TTC549 (cell line): ENCODE data around the gene DAAM1.

Experiments
- FAIRE-seq: peaks from 2 replicates; lab custom pipeline; 2012; peaks lifted over from hg19 to GRCh38; lab: Jason Lieb, UNC

Gene DAAM1

DNA sequence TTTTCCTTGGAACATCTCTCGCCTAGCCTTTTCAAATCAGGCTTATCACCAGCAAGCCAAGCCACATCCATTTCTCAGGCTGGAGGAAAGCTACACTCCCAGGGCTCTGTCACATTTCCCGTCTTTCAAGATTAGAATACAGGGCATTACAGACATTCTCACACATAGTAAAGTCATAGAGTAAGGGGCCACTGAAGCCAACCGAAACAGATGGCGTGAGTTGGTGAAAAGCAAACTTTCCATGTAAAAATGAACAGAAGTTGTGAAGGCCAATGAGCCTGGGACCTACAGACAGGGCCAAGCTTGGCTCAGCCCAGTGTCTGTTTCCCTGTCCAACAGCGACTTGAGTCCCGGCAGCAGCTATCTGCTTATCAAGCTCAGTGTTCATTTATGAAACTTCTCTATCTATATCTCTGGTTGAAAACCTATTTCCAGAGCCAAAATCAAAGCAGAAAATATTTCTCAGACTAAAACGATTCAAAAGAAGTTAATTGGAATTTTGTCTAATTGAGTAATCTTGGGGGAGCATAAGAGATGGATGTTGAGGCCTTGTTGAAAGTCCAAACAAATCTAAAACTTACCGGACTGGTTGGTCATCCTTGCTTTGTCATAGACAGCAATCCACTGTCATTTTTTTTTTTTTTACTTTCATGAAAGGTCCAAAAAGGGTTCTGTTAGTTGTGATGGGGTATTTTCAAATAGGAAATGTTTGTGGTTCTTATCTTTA, 105.6 kb downstream of the DAAM1 start:
- no peak for FAIRE-seq

DNA sequence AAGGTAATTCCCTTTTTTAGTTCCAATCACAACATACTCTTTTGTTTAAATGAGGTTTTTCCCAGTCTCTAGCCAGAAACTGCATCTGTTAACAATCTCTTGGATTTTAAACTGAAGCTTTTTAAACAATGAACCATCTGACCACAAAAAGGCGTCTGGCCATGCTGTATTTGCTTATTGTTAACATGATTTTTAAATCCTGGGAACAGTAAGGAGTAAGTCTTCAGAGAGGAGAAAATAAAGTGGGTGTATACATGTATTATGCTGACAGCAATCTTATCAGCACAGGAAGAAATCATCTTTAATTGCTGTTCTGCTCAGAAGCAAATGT, 106.2 kb downstream of the DAAM1 start:
- no peak for FAIRE-seq

DNA sequence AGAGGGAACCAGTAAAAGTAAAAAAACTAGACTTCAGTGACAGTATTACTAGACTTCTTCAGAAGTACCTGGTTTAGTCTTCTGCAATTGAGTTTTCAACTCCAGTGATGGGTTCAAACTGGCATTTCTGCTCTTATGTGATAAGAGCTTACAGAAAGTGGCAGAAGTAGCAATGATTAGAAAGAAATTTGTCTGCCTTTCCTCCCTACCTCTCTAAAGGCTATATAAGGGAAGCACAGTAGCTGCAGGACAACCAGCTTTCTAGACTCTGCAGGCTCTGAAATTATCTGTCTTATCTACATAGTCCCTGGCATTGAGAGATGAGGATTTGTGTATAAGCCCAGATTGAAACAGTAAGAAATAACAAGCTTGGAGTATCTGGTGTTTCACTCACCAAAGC, 107.5 kb downstream of the DAAM1 start:
- no peak for FAIRE-seq

DNA sequence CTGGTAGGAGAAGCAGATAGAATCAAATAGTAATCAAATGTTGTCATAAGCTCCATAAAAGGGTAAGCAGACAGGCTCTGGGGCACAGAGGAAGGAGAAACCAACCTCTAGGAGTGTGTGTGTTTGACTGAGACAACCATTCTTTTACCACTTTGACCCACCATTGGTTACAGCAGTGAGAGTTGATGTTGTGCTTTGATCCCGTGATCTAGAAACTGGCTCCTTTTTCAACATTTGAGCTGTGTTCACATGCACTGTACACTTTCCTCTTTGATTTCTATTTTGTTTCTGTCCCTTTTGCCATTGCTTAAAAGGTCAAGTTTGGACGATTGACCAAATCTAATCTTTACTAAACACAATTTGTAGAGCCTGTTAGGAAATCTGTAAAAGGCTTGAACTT, 108.0 kb downstream of the DAAM1 start:
- no peak for FAIRE-seq

DNA sequence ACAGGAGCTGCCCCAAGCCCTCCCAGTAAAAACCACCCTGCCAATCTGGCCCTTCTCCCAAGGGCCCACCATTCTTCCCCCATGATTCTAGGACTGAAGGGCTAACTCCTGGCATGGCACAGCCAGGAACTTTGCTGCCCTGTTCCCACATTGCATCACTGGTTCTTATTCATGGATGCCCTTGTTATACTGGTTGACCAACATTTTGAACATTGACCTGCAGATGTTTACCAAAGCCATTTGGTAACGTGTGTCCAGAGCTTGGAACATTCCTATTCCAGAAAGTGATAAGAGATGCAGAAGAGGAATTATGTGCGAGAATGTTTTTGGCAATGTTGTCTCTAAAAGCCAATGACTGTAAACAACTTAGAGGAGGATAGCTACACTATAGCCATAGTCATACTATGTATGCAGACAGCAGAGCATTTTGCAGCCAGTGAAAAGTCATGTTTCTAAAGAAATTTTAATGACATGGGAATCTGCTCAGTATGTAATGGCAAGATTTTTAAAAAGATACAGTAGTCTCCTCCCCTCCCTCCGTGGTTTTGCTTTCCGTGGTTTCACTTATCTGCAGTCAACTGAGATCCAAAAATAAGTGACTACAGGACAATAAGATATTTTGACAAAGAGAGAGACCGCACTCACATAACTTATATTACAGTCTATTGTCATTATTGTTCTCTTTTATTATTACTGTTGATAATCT, 108.8 kb downstream of the DAAM1 start:
- FAIRE-seq = no peak

DNA sequence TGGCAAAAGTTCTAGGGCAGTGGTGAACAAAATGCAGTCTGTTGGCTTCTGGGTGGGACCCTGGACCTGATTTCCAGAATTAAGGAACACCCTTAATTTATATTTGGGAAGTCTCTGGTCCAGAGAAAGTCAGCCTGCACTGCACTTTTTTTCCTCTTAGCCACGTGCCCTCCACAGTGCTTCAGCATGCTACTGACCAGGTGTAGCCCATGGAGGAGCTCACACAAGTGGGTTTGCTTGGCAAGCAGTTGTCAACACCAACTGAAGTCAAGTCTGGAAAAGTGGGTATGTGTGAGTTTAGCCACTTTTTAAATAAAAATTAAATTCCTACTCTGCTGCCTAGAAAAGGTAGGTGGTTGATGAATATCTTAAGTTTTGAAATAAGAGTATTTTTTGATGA, 111.3 kb downstream of the DAAM1 start:
- no peak for FAIRE-seq

DNA sequence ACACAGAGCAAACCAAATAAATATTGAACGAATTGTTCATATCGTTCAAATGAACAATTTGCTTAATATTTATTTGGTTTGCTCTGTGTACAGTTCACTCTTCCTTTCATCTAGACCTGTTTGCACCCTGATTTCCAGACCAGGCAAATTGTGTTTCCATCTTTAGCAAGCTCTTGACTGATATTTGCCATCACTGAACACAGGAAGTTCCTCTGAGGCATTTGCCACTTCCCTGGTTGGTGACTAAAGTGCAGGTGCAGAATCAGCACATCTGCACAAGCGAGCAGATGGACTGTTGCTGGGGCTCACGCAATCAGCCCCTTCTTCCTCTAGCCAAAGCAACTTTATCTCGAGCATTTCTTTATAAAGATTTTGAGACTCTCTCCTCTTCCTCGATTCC, 112.9 kb downstream of the DAAM1 start:
- no peak for FAIRE-seq

DNA sequence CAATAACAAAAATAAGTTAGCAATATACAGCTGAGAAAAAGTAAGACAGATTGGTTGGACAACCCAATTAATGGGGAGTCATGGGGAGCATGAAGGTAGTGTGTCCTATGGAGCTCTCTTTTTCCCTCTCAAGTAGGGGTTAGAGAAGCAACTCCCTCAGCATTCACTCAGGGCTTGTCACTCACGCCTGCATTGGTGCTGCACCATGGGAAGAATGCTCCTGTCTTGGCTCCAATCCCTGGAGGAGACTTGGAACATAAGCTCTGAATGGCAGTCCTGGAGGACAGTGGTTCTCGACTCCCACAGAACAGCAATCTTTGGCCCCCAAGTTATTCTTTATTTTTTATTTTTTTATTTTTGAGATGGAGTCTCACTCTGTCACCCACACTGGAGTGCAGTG, 113.8 kb downstream of the DAAM1 start:
- FAIRE-seq = no peak

DNA sequence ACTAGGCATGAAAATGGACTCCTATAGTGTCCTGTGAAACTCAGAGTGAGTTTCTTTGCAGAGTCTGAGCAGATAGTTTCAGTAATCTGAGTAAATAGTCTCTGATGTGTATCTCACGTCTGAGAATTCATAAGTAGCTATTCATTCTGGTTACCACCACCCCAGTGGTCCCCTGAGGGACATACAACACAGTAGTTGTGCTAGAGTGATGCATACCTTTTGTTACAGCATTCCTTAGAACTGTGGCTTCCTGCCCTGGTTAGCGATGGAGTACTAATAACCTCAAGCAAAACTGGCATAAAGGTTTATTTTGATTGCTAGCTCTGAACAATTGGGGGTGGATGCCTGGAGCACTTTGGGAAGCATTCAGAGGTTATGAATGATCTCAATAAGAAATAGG, 114.7 kb downstream of the DAAM1 start:
- FAIRE-seq = no peak

DNA sequence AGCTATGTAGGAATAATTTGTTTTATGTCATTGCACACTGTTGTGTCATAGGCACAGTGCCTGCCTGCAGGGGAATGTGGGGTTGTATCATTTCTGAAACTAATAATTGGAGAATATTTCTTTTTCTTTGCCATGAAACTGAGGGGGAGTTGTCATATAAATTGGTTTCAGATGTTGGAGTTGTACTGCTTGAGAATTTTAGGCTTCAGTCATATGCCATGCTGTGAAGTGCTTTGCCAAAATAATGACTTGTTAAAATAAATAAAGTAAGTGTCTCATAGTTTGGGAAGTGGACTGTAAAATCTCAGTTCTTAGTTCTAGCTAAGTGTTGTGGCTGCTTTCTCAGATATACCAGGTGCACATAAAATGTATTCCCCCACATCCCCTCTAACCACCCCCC, 116.8 kb downstream of the DAAM1 start:
- FAIRE-seq = no peak

DNA sequence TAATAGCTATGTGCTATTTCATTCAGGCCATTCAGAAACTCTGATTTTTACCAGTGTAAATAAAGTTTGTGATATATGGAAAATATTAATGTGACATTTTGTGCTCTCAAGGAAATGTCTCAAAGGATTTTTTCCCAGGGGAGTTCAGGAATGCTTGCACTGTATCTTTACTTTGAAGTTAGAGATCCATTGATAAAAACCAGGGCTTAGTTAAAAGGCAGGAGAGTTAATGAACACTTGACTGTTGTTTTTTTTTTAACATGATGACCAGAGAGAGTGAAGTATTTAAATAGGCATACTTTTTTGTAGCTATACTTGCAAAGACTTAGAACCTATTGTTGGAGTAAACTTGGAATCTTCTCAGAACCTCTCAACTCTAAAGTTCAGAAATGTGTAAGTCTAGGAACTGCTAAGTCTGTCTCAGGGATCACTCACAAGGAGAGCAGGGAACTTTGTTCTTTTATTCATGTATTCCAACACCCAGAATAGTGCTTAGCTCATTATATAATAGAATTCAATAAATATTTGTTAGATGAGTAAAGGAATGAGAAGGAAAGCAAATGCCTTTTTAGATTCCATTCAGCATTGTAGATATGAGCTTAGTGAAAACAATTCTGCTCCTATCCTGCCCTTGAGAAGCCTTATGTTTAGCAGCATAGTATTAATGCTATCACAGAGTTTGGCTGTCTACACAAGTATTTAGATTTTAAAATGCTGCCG, 117.5 kb downstream of the DAAM1 start:
- FAIRE-seq = no peak

DNA sequence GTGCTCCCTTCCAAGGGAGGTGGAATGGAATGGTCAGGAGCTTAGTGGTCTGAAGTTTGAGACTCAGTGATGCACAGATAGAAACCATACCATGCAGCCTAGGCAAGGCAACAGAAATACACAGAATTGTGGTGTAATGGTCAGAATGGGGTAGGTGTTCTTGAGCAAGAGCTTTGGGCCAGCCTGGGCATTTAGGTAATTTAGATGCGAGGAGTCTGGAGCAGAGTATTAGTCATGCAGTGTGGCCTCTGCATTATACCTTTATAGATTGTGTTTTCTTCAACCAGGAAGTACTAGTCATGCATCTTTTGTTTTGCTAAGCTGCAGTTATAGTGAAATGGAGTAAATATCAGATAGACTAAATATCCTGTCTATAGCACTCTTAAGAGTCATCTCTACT, 118.3 kb downstream of the DAAM1 start:
- no peak for FAIRE-seq

DNA sequence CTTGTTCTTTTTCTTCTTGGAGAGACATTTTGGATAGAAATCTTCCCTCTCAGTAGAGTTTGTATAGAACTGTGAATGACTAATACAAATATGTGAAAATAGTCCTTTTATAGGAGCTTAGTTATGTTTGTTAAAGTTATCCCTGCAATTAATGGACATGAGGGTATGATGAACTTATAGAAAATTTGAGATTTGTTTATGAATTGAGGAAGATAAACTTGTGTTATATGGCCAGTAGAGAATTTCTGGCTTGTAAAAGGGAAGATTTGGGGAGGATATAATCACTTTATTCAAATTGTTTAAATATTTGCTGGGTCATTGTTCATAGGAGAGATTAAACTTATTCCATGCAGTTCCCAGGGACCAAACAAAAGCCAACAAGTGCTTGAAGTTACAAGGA, 119.6 kb downstream of the DAAM1 start:
- no peak for FAIRE-seq

DNA sequence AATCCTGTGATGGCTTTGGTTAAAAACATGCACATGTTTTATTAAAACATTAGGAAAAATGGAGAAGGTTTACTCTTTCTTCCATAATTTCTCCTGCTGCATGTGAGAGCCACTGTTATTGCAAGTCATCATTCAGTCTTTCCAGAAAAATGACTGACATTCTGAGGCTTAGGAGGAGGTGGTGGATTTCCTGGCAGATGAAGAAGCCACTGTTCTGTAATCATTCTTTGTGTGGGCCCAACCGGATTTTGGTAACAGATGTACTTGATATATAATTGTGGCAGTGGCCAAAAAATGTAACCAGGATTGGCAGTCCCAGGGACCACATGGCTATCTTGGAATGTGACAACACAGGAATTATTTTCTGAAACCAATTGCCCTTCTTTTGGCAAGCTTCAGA, 120.2 kb downstream of the DAAM1 start:
- FAIRE-seq = no peak

DNA sequence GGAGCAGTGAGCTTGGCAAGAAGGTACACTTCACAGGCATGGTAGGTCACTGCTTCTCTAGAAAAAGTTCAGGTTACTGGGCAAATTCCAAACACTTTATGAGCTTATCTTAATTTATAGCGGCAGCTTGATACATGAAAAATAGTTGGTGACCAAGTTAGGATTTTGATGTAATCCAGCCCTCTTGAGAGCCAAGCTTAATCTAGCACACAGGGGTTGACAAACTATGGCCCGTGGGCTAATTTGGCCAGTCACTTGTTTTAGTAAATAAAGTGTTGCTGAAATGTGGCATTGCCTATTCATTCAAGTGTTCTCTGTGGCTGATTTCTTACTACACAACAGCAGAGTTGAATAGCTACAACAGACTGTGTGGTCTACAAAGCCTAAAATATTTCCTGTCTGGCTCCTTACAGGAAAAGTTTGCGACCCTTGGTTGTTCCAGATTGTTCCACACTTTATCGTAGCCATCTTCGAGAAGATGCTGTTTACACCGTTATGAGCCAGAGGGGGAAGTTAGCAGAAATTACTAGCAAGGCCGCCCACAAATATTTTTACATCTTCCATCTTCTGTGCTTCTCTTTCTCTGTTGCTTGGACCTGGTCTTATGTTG, 120.9 kb downstream of the DAAM1 start:
- no peak for FAIRE-seq

DNA sequence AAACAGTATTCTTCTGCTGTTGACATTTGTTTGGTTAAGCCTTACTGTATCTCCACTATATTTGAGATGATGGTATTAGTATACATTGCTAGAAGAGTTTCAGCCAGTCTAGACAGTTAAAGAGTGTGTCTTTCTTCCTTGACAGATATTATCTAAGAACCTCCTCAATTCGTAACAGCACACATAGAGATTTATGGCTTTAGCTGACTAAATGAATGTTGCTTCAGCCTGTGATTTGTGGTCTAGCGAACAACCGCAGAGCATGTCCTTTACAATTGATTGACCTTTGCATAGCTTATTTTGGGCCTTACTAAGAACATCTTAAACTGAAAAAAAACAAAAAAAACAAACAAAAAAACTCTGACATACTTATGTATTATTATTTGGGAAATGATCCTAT, 122.2 kb downstream of the DAAM1 start:
- no peak for FAIRE-seq

DNA sequence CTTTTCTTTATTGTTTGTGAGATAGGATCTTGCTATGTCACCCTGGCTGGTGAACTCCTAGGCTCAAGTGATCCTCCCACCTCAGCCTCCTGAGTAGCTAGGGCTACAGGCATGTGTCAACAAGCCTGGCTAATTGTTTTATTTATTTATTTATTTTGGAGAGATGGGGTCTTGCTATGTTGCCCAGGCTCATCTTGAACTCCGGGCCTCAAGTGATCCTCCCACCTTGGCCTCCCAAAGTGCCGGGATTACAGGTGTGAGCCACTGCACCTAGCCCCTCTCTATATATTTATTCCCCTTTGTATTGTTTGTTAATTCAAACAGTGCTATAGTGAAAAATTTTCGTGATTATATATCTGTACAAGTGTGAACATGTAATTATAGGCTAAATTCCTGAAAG, 123.3 kb downstream of the DAAM1 start:
- FAIRE-seq = no peak

DNA sequence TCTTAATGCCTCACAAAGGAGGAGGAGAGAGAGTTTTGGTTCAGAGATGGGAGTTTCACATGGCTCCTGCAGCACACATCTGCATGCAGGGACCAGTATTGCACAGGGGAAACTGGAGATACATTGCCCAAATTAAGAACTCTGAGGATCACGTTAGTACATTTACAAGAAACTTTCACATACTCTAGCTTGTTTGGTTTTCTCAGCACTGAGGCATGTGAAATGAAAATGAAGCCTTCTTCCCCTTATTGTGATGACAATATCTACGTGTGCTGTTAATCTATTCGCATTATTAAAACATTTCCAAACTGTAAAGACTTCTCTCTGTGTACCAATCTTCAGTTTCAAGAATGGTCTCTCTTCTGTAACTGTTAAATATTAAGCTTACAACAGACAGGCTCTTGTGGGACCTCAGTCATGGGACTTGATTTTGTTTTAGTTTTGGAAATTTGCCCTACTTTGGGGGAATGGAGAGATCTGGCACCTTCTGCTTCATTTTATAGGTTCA, 124.7 kb downstream of the DAAM1 start:
- no peak for FAIRE-seq

DNA sequence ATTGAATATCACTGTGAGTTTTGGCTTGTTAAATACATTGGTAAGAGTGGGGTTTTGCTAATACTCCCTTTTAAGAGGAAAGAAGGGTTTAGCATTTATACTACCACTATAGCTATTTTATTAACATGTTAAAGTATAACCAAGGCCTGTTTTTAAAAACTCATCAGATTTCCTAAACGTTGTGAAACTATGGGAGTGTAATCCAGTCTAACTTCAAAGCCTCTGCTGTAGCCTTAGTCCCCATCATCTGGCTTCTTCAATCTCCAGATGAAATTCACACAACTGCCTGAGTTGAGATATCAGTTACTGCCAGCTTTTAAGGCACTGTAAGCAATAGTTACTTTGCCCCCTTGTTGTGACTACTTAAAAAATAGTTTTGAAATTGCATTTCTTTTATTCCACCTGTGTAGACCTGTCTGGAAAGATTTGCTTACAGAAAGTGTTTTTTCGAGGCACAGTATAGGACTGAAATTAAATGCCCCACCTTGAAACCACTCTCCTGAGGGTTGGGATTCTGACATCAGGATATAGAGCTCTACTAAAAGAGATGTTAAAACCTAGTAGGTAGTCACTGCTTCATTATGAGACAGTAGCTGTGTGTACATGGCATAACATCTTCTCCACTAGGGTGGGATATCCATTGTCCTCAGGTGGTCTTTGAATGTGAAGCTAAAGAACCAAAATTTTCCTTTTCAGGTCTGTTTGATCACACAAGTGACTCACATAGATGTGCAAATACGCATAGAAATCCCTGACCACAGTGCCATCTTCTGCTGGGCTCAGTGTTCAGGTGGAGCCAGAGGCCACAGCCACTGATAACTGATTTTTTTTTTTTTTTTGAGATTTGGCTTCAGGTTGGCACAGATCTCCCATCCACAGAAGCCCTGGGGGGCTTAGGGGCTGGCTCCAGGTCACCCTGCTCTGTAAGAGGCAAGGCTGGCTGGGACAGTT, 125.5 kb downstream of the DAAM1 start:
- FAIRE-seq = no peak

DNA sequence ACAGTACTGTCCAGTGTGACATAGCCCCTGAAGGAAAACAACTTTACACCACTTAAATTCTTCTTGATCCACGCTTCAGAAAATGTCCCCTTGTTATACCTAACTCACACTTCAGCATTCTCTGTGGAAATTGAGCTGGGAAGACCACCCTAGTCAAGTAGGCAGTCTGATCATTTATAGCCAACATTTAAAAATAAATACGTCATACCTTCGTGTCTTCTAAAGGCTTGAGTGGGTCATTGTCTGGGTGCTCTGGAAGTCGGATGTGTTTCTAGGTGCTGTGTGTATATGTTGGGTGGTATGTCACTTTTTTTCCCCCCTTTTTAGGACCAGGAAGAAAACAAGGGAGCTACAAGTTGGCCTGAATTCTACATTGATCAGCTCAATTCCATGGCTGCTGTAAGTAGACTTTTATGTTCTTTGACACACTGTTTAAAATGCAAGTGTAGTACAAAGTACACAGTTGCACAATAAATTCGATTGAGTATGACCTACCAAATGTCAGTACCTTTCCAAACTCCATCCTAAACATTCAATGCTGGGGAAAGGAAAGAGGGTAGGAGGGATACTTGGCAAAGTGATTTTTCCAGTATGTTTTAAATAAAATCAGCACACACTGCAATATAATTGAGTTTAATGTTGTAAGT, 126.6 kb downstream of the DAAM1 start:
- no peak for FAIRE-seq

DNA sequence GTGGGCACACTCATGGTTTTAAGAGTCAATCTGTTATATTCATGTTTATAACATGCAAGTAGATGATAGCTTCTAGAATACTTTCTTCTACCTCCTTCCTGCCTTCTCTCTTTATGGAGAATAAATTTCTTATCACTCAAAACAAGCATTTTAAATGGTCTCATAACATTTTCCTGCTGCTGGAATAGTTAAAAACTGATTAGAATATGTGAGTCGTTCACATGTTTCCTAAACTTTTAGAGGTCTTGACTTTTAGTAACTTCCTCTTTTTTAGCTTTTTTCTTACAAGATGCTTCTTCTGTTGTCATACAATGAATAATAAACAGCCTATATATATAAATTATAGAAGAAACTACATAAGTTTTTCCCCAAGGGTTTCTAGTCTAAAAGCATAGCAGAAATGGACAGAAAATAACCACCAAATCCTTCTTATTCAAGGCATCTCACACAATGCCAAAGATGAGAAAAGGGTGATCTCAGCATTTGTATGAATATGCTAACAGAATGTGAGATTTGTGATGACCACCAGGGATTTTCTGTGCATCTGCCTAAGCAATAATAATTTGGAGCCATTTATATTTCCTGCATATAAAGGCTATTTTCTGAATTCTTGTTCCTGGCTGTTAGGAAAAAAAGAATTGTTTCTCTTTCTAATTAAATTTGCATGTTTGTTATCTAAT, 127.8 kb downstream of the DAAM1 start:
- no peak for FAIRE-seq
